Calu3 (cell line): ENCODE measurements around the gene FHIT. TPM values are rescaled to one million over a fixed set of nuclear protein-coding genes. Genes with fewer than 3 reads are reported as not detected.

Experiments used
- BruUV-seq: library from RNA; stranded (reverse); fragments of 400-500 nt; replicated peaks from 2 replicates; lab custom pipeline; 2021; lab: Mats Ljungman, UMichigan
- CTCF ChIA-PET: fragments of 300-600 bp; sonication (Branson Sonifier 250); formaldehyde crosslinking; loops from one replicate; lab custom pipeline; 2022; ENCODE audit warnings: antibody characterized with exemption; lab: Charles Lee
- DNase-seq: peaks from one replicate; pipeline ENCODE4 v3.0.0; 2022
- H3K27ac Mint-ChIP-seq: one replicate; pipeline ENCODE4 v1.8.0; 2022; ENCODE audit warnings: mixed read lengths; ENCODE audit not compliant: unreplicated experiment
- H3K27me3 Mint-ChIP-seq: one replicate; pipeline ENCODE4 v1.8.0; 2022; ENCODE audit warnings: mixed read lengths; ENCODE audit not compliant: unreplicated experiment
- H3K36me3 Mint-ChIP-seq: one replicate; pipeline ENCODE4 v1.8.0; 2022; ENCODE audit warnings: mild to moderate bottlenecking, moderate library complexity, mixed read lengths; ENCODE audit not compliant: insufficient read depth, unreplicated experiment
- H3K4me1 Mint-ChIP-seq: one replicate; pipeline ENCODE4 v1.8.0; 2022; ENCODE audit warnings: mild to moderate bottlenecking, low read depth, mixed read lengths; ENCODE audit not compliant: unreplicated experiment
- H3K4me3 Mint-ChIP-seq: one replicate; pipeline ENCODE4 v1.8.0; 2022; ENCODE audit warnings: mild to moderate bottlenecking, low read depth, moderate library complexity, mixed read lengths; ENCODE audit not compliant: unreplicated experiment
- H3K9me3 Mint-ChIP-seq: one replicate; pipeline ENCODE4 v1.8.0; 2022; ENCODE audit warnings: low read depth, mixed read lengths; ENCODE audit not compliant: unreplicated experiment
- CTCF ChIP-seq: fragments of 200-600 bp; IDR thresholded peaks from one replicate; pipeline ENCODE4 v1.8.0; 2022; ENCODE audit warnings: antibody characterized with exemption; ENCODE audit not compliant: unreplicated experiment
- intact Hi-C: fragments of 100-400 bp; cut with micrococcal nuclease; formaldehyde crosslinking; loops from one replicate; pipeline ENCODE4 v1.10.0; 2022; ENCODE audit not compliant: unreplicated experiment
- total RNA-seq: library from RNA; stranded (reverse); gene quantifications from 2 replicates; pipeline ENCODE4 v1.2.3, GENCODE V29; 2022

Gene FHIT
- total RNA-seq, 1 experiment from 2014 or later, result 6.2 TPM

- no peak for DNase-seq
- no peaks in the 10 kb centered on the region for H3K4me1 Mint-ChIP-seq
- H3K9me3 Mint-ChIP-seq, result peaks cover 8% of the 10 kb centered on the region
- no peak overlapping the region for H3K27ac Mint-ChIP-seq
- intact Hi-C loops, result no loop called here
- no peak overlapping the region for H3K4me3 Mint-ChIP-seq
- CTCF ChIA-PET, result no interaction called here
- no peak for TF ChIP-seq CTCF
- H3K27me3 Mint-ChIP-seq, result no peaks in the 10 kb centered on the region
- BruUV-seq, result no TSS peak
- H3K36me3 Mint-ChIP-seq, result no peaks in the 10 kb centered on the region
Measured at GRCh38 chr3:60229502-60229901, 1021.8 kb downstream of the FHIT start.

DNA sequence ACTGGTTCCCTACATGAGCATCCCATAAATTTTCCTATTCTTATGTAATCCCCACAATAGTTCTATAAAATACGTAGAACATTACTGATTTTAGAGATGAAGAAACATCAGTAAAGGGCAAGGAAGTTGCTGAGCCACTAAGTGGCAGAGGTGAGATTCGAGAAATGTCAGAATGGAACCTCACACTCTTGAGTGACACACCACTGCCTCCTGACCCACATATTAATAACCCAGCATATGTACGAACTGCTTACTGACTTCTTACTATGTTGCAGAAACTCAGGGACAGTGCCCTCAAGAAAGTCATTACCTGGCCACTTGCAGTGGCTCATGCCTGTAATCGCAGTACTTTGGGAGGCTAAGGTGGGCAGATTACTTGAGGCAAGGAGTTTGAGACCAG, 1022.4 kb downstream of the FHIT start:
- no peak for TF ChIP-seq CTCF
- H3K27me3 Mint-ChIP-seq, result no peaks in the 10 kb centered on the region
- no peak for DNase-seq
- no peak overlapping the region for H3K4me3 Mint-ChIP-seq
- H3K27ac Mint-ChIP-seq, result no peak overlapping the region
- no peaks in the 10 kb centered on the region for H3K36me3 Mint-ChIP-seq
- no TSS peak for BruUV-seq
- CTCF ChIA-PET, result no interaction called here
- intact Hi-C loops, result no loop called here
- peaks cover 7% of the 10 kb centered on the region for H3K9me3 Mint-ChIP-seq
- no peaks in the 10 kb centered on the region for H3K4me1 Mint-ChIP-seq

GRCh38 chr3:60226912-60227311, 1024.3 kb downstream of the FHIT start:
- CTCF ChIA-PET, result no interaction called here
- TF ChIP-seq CTCF, result no peak
- Mint-ChIP-seq H3K36me3 (no peaks in the 10 kb centered on the region), H3K27me3 (no peaks in the 10 kb centered on the region), H3K27ac (no peak overlapping the region), H3K4me3 (no peak overlapping the region), H3K4me1 (no peaks in the 10 kb centered on the region), H3K9me3 (peaks cover 3% of the 10 kb centered on the region)
- intact Hi-C loops, result no loop called here
- no TSS peak for BruUV-seq
- DNase-seq, result no peak

DNA sequence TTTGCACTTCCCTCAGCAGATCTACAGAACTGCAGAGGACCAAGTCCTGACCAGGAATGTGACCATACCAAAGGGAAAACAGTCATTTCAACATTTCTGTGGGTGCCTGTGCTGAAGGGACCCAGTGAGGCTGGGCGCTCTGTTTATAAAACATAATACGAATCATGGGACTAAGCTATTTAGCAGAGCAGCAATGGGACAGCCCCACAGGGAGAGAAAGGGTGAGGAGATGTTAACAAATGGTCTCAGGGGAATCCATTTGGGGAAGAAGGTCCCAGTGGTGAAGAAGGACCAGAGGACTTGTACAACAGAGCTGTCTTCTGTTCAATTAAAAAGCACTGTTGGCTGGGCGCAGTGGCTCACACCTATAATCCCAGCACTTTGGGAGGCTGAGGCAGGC, 1025.4 kb downstream of the FHIT start:
- no peak for TF ChIP-seq CTCF
- BruUV-seq, result no TSS peak
- Mint-ChIP-seq H3K4me1 (no peaks in the 10 kb centered on the region), H3K4me3 (no peak overlapping the region), H3K27ac (no peak overlapping the region), H3K27me3 (no peaks in the 10 kb centered on the region), H3K9me3 (peaks cover 3% of the 10 kb centered on the region), H3K36me3 (no peaks in the 10 kb centered on the region)
- CTCF ChIA-PET, result no interaction called here
- DNase-seq, result no peak
- intact Hi-C loops, result no loop called here
